ENCODE measurements around the gene AHI1. TPM values are rescaled to one million over a fixed set of nuclear protein-coding genes. Genes with fewer than 3 reads are reported as not detected.

AHI1 gene
- total RNA-seq, 1 experiment from 2014 or later = 9.1 TPM

DNA sequence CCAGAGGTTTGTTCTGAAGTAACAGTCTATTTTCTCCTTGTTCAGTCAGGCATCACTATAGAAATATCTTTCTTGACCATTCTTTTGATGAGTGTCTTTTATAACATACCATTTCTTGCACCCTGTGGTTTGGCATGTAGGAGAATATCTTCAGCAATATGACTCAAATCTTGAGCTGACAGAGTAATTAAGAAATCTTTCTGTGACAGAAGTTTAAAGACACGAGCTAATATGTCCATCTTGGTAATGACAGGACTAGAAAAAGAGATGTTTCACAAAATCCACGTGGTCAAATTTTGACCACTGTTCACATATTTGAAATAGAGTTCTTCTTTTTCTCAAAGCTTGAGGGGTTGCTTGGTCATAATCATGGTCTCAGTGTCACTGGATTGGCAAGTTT, 166.5 kb downstream of the AHI1 start:
- no peak for DNase-seq (ENCODE audit: low spot score)

DNA sequence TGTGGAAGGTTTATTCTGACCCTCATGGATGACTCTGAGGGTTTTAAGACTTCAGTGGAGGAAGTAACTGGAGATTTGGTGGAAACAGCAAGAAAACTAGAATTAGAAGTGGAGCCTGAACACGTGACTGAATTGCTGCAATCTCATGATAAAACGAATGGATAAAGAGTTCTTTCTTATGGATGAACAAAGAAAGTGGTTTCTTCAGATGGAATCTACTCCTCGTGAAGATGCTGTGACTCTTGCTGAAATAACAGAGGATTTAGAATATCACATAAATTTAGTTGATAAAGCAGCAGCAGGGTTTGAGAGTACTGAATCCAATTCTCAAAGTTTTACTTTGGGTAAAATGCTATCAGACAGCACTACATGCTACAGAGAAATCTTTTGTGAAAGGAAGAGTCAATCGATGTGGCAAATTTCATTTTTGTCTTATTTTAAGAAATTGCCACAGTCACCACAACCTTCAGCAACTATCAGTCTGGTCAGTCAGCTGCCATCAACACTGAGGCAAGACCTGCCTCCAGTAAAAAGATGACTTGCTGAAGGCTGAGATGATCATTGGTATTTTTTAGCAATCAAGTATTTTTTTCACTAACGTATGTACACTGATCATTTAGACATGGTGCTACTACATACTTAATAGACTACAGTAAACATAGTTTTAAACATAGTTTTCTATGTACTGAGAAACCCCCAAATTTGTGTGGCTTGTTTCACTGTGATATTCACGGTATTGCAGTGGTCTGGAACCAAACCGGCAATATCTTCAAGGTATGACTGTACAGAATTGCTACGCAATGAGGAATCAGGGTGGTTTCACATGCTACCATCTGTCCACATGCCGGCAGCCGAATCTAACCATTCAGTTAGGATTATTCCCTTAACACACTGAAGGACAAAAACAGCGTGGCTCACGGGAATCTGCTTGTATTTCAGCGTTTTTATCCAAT, 167.4 kb downstream of the AHI1 start:
- DNase-seq (ENCODE audit: low spot score) = no peak

DNA sequence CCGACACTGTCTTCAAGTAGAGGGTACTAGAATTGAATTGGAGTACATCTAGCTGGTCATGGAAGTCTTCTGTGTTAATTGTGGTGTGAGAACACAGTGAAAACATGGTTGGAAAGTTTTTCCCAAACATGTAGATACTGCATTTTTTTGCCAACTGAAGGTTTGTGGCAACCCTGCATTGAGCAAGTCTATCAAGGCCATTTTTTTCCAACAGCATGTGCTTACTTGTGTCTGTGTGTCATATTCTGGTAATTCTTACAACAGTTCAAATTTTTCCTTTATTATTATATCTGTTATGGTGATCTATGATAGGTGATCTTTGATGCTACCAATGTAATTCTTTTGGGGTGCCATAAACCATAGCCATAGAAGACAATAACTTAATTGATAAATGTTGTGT, 169.4 kb downstream of the AHI1 start:
- DNase-seq (ENCODE audit: low spot score) = no peak

DNA sequence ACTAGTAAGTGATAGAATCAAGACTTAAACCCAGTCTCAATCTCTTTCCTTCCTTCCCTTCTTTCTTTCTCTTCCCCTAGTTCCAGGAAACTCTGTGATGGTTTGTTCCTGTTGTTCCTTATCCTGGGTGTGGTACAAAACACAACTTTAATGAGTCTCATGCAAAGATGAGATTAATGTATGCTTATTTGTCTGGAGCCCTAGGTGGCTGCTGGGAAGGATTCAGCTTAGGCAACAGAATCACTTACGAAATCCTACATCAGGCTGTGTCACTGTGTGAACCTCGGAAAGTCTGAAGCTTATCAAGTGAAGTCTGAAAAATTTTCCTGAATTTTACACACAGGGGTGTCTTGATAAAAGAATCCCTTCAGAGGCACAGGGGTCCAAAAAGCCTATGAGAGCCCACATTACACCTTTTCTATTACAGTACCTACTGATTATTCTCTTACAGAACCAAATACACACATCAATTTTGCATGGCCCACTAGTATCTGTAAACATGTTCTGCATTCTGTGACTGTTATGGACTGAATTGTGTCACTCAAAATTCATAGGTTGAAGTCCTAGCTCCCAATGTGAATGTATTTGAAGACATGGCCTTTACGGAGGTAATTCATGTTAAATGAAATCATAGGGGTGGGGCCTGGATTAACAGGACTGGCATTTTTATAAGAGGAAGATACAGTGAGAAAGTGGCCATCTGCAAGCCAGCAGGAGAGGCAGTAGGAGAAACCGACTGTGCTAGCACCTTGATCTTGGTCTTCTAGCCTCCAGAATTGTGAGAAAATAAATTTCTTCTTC, 171.7 kb downstream of the AHI1 start:
- DNase-seq (ENCODE audit: low spot score) = no peak

DNA sequence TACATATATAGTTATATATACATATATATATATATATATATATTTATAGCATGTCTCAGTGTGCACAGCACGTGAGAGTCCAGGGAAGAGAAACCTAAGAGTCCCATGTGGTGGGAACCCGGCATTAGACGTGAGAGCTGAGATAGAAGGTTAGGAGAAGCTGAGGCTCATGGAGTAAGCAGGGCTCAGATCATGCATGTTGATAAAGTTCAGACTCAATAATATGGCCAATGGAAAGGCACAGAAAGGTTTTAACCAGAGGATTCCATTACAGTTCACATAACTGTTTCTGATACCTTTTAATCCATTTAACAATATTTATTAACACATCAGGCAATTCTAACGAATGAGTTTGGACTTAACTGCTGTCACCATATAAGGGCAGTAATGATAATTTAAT, 173.0 kb downstream of the AHI1 start:
- no peak for DNase-seq (ENCODE audit: low spot score)

DNA sequence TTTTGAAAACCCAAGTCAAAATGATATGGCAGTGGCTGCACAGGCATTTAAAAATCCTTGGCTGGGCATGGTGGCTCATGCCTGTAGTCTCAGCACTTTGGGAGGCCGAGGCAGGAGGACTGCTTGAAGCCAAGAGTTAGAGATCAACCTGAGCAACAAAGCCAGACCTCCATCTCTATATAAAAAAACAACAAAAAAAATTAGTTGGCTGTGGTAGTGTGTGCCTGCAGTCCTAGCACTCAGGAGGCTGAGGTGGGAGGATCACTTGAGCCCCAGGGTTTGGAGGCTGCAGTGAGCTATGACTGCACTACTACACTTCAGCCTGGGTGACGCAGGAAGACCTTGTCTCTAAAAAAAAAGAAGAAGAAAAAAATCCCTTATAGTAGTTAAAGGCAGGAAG, 173.6 kb downstream of the AHI1 start:
- no peak for DNase-seq (ENCODE audit: low spot score)

DNA sequence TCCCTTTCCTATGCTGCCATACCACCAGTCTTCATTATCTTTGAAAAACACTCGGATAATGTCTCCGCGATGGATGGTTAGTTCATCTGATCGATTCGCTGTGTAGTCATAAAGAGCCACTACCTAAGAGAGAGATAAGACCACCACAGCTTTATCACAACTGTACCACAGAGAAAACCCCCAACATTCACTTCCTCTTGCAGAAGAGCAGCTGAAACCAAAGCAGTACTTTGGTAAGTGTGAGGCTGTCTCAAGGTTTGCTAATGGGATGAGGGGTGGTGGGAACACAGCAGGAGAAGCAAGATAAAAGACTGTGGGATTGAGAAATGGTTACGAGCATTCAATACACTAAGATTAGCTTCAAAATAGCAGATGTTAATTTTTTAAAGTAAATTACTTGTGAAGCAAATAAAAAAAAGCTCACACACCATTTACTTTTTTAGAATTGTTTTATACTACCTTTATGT, 174.3 kb downstream of the AHI1 start:
- no peak for DNase-seq (ENCODE audit: low spot score)

DNA sequence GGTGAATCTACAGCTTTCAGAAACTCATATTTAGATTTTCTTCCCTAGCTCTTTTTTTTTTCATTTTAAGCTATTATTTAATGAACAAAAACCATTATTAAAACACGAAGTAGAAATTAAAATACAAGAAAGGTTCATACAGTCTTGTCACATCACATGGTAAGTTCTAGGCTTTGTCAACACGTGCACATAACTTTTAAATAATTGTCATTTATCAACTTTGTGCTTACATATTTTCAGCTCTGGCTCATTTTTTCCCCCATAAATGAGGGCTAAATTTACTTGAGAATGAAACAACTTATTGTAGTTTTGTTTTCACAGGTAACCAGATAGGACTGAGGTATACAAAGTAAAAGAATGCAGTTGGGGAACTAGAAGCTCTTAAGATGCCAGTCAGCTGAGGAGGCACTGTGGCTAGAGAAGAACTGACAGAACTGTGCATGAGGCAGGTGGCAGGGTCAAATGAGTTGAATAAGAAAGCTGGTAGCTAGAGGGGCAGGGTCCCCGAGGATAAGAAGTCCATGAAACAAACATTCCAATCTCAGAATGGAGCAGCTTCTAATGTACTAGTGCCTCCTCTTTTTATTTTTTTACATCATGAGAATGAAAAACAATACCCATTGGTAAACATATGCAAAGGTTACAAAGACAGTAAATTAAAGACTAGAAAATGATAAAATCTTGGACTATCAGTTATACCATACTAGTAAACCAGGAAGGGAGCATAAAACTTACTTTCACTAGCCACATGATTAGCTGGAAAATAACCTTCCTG, 174.9 kb downstream of the AHI1 start:
- DNase-seq (ENCODE audit: low spot score) = no peak

DNA sequence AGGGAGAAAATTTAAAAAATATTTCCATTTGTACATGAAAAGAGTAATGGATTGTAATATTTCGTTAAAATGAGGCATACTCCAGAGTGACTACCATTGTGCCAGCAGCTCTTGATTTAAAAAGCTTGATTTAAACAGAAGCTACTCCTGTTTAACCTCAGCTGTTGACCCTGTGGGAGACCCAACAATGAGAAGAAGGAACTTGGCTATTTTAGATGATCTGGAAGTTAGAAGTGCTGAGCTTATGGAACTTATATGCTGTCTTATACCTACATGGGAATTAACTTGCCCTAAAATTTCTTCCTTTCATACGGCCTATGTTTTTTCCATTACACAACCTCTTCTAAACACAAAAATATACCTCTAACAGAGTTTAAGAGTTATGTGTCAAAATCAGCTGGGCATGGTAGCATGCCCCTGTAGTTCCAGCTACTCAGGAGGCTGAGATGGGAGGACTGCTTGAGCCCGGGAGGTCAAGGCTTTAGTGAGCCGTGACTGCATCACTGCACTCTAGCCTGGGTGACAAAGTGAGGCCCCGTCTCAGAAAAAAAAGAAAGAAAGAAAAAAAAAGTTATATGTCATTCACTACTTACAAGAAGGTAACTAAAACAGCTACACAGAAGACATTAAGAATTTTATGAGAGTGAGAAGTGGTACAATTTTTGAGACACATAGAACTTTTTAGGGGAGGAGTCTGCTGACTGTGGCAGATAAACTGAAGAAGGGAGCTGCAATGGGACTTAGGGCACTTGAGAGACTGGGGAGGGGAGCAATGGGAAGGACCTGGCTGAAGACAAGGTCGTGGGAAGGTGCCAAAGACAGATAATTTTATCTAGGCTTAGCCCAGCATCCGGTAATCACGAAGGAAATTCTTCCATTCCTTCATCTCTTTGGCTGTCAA, 176.6 kb downstream of the AHI1 start:
- no peak for DNase-seq (ENCODE audit: low spot score)

DNA sequence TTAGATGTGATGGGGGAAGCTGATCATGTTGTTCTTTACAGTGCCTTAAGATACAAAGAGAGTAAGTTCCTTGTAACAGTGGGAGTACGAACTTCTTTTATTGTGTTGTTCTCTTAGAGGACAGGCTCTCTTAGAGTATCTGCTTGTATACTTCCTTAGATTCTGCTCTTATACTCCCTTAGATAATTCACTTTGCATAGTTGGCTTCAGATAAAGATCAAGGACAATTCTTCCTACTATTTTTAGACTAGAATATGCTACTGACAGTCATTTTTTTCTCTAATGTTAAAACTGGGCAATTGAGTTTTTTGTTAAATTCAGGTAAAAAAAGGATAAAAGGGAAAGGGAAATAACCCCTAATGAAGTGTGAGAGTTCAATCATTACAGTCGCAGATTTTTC, 177.7 kb downstream of the AHI1 start:
- DNase-seq (ENCODE audit: low spot score) = no peak

DNA sequence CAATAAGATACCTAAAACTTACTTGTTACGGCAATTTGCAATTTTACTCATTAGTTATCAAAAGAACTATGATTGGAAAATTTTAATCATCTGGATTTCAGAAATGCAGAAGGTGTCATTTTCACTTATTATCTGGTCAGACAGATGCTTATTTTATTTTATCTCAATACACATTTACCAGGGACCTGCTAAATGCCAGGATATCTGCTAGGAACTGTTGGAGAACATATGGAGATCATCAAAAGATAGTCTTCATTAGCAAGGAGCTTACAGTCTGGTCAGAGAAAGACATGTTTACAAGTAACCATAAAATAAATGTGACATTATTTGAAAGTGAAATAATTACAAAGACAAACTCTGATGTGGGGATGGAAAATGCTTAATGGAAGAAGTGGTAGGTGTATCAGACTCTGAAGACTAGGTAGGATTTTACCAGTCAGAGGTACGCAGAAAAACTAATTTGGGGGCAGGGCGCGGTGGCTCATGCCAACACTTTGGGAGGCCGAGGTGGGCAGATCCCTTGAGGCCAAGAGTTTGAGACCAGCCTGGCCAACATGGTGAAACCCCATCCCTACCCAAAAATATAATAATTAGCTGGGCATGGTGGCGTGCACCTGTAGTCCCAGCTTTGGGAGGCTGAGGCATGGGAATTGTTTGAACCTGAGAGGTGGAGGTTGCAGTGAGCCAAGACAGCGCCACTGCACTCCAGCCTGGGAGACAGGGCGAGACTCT, 178.6 kb downstream of the AHI1 start:
- DNase-seq (ENCODE audit: low spot score) = no peak

DNA sequence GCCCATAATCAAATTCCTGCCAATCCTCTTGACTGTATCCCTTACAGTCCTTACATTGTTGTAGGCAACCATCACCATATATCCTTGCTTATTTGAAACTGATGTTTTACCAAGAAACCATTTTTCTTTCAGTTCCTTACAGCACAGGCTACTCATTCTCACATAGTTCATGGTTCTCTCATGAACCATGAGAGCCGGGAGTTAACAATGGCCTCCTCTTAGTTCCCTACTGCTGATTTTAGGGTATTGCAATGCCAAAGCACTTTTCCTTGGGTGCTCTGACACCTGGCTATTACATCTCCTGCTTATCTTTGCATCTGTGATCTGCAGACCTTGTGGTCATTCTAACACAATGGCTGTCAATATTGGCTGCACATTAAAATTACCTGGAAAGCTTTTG, 183.0 kb downstream of the AHI1 start:
- peak; percentile 21 for DNase-seq (ENCODE audit: low spot score)

DNA sequence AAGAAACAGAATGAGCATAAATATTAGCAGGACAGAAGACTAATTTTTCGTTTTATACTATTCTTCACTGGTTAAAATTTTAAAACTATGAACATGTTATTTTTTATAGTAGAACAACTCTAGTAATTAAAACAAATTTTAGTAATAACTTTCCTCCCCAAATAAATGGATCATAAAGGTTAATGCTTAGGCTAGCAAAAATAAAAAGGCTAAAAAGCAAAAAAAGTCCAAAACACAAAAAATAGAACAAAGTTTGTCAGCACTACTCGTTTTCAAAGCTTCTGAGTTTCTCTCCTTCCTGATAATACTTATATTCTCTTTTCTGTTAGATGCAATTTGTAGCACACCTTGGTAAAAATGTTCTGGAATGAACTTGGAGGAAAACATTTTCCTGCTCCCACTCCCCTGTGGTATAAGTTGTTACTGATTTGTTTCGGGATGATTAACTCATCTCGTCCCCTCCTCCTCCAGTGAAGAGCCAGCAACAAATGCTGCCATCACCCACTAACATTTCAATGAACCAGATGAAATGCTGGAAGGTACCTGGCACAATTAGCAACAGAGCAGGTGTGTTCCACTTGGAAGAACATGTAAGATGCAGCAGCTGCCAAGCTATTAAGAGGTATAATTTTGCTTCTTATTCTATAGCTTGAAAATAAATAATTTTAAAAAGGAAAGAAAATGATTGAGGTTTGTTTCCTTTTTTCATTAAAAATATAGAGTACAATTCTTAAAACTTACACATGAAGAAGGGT, 185.9 kb downstream of the AHI1 start:
- DNase-seq (ENCODE audit: low spot score) = no peak

DNA sequence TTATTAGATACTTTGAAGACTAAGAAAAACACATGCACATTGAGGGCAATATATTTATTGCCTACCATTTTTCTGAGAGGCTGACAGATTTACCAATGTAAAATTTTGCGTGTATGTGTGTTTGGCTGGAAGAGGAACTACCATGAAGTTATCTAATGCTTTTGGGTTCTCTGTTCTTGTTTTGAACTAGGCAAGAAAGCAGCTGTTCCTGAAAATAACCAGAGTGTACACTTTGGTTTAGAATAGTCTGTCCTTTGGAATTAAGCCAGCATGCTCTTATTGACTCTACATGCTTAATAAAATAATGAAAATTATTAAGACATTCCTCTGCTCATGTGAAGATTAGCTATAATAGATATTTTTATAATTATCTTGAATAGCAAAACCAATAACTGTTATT, 187.2 kb downstream of the AHI1 start:
- no peak for DNase-seq (ENCODE audit: low spot score)

DNA sequence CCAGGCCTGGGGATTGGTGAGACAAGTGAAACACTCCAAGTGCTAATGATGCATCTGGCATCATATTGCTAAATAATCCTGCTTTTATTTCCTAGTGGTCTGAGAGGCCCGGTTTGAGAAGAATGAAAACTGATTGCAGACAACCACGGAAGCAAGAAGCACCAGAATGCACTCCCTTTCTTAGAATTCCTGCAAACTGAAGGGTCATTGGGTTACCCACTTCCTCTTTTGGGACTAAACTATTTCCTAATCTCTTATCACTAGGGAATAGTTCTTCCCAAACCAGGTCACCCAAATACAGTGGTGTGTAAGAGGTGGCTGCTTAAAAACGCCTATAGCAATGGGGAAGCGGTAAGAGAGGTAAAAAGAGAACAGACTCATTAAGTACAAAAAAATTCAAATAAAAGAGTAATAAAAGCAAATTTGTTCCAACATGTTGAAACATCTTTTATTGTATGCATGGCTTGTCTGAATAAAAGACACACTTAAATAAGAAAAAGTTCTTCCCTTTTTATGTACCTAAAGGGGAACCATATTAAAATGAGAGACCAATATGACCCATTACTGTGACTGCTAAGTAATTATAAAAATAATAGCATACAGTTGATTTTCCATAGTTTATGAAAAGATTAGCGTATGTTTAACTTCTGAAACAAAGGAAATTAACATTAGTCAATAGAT, 190.7 kb downstream of the AHI1 start:
- no peak for DNase-seq (ENCODE audit: low spot score)

DNA sequence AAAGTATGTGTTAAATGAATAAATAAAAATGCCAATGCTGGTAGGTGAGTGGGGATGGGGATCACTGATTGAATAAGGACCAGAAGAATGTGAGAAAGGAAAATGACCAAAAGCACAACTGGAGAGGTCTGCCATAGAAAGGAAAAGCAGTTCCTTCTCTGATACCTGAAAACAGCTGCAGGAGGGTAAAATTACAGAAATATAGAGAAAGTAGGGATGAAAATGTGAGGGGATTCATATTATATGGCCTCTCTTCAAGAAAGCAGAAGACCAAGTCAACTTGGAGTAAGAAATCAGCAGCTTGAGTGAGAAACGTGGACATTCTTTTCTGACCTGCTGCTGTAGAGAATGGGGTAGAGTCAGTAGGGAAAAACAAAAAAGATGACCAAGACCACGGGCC, 191.4 kb downstream of the AHI1 start:
- no peak for DNase-seq (ENCODE audit: low spot score)

DNA sequence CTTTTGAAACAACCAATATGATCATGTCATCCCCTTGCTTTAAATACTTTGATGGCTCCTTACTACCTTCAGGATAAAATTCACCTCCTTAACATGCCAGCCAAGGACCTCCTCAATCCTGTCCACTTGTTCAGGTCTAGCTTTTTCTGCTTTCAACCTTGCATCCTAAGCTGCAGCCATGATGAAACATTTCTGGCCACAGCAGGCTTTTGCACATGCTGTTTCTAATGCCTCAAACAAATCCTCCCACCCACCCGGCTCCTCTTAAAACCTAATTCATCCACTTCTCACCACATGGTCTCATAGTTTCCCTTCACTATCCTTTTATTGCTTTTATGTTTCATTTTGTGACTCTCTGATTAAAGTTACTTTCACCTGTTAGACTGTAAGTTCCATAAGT, 191.9 kb downstream of the AHI1 start:
- DNase-seq (ENCODE audit: low spot score) = no peak

DNA sequence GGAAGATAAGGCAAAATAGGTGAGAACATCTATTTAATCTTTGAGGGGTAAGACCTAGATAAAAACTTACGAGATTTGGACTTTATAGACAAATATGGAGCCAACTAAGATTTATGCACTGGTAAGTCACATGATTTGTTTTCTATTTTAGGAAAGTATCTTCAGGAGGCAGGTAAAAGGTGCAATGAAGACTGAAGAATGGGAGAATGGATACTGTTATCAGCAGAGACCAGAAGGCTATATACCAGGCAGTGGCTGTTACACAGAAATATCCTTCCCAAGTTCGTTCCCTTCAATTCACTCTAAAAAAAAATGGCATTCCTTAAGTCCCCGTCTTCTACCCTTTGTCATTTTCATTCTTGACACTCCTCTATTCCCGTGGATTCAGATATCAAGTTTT, 192.7 kb downstream of the AHI1 start:
- DNase-seq (ENCODE audit: low spot score) = no peak

DNA sequence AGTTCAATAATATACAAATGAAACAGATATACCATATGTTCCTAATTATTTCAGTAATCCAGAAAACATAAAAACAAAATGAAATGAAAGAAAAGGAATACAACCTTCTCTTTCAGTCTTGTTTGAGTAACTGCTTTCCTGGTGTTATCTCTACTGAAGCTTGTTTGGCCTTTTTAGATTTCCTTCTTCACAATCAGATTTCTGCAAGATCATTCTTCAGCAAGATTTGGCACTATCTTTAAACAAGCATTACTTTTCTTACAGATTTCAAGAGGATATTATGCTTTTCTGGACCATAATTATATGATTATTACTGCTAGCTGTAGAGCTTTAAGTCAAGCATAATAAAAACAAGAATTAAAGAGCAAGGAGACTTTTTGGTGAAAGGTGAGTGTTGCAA, 196.2 kb downstream of the AHI1 start:
- DNase-seq (ENCODE audit: low spot score) = no peak

All from HT-29 (cell line).